Gastroesophageal sphincter (tissue), 3 donors: ENCODE data around the gene PARM1.

Source experiments
- POLR2A ChIP-seq, 2 donors: fragments of 450-650 bp; IDR thresholded peaks; one replicate each; pipeline ENCODE4 v1.6.1; 2017; ENCODE audit warnings: antibody characterized with exemption in 2 of 2, mild to moderate bottlenecking in 2 of 2, moderate library complexity in 1 of 2
- TF ChIP-seq, protein P1 (sequence below), 4 experiments: fragments of 200-600 bp in 2 of 4; fragments of 450-650 bp in 2 of 4; sonication (generic) in 1 of 4; IDR thresholded peaks; one replicate each; pipeline ENCODE4 v1.5.1; 2017 to 2019; ENCODE audit warnings: antibody characterized with exemption in 4 of 4, mild to moderate bottlenecking in 2 of 4, moderate library complexity in 2 of 4

DNA sequence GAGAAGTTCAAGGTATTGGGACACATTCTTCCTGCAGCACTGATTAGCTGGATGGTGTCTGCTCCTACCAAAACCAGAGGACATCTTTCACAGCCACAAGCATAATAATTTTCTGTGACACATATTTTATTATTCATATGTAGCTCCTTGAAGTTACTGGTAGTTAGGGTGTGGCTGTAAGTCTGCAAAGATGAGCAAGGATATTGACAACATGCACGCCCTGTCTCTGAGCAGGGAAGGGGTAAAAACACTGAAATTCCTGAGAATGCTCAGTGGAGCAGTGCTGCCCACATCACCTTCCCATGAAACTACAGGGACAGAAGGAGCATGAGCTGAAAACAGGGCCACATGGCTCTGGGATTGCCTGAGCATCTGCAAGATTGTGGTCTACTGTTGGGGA lies 38.9 kb downstream of the PARM1 start:
- TF ChIP-seq, protein P1, sequence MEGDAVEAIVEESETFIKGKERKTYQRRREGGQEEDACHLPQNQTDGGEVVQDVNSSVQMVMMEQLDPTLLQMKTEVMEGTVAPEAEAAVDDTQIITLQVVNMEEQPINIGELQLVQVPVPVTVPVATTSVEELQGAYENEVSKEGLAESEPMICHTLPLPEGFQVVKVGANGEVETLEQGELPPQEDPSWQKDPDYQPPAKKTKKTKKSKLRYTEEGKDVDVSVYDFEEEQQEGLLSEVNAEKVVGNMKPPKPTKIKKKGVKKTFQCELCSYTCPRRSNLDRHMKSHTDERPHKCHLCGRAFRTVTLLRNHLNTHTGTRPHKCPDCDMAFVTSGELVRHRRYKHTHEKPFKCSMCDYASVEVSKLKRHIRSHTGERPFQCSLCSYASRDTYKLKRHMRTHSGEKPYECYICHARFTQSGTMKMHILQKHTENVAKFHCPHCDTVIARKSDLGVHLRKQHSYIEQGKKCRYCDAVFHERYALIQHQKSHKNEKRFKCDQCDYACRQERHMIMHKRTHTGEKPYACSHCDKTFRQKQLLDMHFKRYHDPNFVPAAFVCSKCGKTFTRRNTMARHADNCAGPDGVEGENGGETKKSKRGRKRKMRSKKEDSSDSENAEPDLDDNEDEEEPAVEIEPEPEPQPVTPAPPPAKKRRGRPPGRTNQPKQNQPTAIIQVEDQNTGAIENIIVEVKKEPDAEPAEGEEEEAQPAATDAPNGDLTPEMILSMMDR (IDR thresholded peaks at IDR 0.05): no peak
- TF ChIP-seq POLR2A (IDR thresholded peaks at IDR 0.05): no peak
